GM21528 (cell line): ENCODE results near the gene LZTR1.

Source experiments
- ATAC-seq: cut with Tn5 transposase; IDR thresholded peaks from one replicate; pipeline ENCODE4 v1.9.1; 2021; ENCODE audit warnings: mild to moderate bottlenecking, moderate library complexity; ENCODE audit not compliant: unreplicated experiment, low FRiP score

LZTR1 gene

DNA sequence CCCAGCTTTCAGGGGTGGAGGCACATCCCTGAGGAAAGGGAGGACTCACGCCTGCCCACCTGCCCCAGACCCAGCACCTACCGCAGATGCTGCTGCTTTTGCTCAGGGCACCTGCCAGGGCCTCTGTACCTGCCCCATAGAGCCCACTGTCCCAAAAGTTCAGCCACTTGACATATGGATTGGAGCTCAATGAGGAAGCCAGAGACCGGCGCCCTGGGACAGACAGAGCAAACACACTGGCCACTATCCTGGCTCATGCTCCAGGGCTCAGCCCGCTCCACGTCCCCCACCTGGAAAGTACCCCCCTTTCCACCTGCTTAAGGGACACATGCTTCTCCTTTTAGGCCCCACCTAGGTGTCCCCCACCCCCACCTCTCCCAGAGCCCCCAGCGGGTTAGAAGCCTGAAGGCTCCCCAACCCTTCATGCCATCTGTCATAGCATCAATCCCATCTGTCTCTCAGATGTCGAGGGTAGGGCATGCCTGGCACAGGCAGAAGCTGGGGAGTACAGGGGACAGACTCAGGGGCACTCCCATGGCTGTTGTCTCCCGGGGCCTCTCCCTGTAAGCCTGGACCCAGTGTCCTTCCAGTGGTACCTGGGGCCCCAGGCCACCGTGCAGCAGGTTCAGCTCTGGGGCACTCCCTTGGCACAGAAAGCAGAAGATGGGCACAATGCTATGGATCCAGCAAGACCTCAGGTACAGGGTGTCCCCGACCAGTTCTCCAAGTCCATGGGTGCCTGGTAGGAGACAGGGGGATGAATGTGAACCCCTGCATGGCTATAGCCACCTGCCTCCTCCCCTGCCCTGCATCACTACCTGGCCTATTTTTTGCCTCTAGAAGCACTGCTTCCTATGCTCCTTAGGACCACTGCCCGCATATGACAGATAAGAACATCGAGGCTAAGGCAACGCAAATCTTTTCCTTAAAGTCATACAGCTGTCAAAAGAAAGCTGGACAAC, 30.6 kb downstream of the LZTR1 start:
- no peak for ATAC-seq

DNA sequence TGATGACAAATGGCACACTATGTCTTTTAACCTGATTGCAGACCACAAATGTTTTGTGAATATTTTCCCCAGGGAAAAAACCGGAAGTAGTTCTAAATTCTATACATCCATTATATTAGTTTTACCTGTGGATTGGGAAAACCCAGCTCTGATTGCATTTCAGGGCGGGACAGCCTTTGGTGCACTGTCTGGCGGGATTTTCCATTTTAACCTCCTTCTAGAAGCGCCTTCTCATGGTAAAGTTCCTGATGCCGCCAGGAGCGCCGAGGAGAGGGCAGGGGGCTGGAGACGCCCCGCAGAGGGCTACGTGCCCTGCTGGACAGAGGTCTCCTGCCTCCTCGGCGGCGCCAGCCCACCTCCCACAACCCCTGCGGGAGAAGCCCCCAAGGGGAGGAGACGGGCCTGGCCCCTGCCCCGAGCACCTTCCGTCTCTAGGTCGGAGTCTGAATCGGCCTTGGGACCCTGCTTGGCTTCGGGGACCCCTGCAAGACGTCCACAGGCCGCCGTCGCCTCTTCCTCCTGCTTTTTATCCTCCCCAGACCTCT, 31.6 kb downstream of the LZTR1 start:
- peak; percentile 21 for ATAC-seq

DNA sequence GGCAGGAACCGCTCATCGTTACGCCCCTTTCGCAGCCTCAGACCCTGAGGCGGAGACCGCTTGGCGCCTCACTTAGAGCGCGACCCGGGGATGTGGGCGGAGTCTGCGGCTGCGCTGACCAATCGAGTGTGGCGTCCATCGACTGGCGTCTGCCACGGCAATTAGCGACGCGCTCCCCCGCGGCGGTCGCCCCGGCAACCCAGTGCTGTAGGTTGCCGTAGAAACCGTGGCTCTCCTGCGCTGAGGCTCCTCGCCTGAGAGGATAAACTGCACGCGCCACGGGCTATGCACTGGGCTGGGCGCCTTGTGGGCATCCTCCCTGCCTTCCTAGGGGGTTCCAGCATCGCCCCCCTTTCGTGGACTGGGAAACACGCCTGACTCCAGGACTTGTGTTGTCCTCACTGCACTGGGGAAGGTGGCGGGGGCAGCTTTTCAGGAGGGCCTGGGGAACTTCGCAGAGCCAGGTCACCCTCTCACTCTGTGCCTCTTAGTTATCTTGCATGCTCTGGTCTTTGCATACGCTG, 32.2 kb downstream of the LZTR1 start:
- peak; percentile 55 for ATAC-seq

DNA sequence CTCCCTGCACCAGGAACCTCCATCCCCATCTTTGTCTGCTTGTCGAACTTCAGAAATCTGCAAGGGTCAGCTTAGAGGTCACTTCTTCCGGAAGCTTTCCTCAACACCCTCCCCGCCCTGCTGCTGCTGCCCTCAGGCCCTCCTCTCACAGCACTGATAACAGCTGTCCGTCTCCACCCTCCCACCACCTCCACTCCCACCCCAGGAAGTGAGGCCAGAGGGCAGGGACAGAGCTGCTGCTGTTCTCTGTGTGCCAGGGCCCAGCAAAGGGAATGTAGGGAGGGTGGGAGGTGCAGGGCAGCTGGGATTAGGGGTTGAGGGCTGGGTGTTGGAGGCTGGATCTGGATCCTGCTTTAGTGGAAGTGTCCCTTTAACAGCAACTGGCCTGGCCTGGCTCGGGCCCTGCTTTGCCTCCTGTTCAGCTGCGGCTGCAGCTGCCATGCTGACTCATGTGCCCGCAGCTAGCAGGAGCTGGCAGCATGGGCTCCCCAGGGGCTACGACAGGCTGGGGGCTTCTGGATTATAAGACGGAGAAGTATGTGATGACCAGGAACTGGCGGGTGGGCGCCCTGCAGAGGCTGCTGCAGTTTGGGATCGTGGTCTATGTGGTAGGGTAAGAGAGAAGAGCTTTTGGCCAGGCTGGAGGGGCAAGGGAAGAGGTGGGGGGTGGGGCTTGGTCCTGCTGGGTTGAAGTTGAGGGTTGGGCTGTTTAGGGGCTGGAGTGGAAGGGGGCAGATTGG, 32.8 kb downstream of the LZTR1 start, which contains the start of gene P2RX6:
Gene P2RX6 (plus strand): TSS at position 440 of the 740 bp plus-strand sequence. CDS start 10 bp downstream, at position 450.
- no peak for ATAC-seq

DNA sequence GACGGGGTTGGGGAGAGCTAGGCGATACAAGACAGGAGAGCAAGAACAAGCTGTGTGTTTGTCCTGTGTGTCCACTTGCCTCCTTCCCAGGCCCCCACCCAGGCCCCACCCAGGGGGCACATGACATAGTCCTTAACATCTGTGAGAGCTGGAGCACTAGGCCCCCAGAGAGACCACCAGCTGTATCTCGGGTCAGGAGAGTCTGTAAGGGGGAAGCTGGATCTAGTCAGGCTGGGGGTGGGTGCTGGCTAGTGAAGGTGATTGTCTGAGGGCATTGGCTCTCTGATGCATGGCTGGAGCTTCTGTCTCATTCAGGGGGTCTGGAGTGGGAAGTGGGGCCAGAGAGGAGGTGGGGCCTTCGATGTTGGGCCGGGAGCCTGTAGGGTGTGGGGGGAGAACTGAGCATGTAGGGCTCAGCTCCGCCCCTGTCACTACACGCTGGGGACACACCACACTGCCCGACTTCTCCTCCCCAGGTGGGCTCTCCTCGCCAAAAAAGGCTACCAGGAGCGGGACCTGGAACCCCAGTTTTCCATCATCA, 33.4 kb downstream of the LZTR1 start:
- ATAC-seq: no peak

DNA sequence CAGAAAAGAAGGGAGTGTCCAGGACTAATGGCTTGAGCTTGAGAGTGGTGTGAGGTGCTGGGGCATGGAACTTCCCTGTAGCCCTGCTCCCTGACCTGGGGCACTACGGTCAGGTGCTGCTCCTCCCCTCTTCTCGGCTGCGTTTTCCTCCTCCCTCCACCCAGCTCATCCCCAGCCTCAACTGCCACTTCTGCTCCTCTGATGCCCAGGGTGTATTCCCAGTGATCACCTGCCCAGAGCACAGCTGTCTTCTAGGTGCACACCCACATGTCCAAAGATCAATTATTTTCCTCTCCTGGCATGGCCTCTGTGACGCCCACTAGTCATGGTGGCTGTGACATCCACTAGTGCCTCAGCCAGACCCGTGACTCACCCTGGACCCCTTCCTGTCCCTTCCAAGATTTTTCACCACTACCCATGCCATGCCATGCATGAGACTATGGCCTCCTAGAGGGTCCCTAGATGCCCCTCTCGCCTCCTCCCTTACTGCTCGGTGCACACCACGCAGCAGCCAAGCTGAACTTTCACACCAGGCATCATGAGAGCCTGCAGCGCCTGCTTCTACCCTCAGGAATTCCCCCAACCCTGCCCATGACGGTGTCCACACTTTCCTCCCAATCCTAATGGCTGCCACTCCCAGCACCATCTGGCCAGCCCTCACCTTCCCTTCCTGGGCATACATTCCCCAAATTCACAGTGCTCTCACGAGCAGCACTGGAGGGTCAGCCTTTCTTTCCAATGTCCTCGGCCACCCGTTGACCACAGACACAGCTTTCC, 34.7 kb downstream of the LZTR1 start:
- no peak for ATAC-seq

DNA sequence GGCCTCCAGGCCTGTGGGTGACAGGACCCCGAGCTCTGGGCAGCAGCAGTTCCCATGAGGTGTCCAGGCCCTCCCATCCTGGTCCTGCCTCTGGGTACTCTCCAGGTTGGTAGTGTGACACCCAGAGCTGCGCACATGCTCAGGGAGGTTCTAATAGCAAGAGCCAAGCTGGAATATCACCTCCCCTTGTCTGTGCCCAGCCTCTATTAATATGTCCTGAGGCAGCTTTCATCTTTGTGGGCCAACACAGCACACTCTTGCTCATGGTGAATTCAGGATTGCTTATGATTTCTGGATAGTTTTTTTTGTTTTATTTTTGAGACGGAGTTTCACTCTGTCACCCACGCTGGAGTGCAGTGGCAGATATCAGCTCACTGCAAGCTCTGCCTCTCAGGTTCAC, 36.2 kb downstream of the LZTR1 start:
- ATAC-seq: no peak

DNA sequence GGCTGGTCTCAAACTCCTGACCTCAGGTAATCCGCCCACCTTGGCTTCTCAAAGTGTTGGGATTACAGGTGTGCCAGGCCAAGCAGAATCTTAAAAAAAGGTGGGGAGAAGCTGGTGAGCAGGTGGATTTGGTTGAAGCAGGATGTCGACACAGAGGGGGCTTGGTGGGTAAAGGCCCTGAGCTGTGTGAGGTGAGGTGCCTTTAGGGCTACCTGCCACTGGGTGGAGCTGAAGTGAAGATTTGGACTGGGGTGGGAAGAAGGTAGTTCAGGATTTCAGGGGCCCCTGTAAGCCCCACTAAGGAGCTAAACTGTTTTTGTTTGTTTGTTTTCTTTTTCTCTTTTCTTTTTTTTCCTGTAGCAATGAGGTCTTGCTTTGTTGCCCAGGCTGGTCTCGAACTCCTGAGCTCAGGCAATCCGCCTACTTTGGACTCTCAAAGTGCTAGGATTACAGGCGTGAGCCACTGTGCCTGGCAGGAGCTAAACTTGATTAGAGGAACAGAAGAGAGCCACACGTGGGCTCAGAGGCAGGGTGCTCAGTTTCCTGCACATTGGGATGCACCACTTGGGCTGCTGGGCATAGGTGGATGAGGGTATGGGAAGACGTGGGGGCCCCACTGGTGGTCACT, 38.8 kb downstream of the LZTR1 start:
- ATAC-seq: no peak

DNA sequence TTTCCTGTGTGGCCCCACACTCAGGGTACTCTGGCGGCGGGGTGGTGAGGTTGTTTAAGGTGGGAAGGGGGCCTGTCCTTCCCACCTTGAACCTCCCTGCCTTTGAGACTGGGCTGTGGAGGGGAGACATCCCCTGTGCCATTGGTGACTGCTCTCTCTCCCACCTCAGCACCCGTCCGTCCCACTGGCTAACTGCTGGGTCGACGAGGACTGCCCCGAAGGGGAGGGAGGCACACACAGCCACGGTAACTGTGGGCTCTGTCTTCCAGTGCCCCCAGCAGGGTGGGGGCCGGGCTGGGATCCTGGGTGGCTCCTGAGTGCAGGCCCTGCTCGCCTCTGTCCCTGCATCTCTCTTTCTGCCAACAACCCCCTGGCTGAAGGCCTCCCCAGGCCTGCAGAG, 40.4 kb downstream of the LZTR1 start:
- ATAC-seq: no peak

DNA sequence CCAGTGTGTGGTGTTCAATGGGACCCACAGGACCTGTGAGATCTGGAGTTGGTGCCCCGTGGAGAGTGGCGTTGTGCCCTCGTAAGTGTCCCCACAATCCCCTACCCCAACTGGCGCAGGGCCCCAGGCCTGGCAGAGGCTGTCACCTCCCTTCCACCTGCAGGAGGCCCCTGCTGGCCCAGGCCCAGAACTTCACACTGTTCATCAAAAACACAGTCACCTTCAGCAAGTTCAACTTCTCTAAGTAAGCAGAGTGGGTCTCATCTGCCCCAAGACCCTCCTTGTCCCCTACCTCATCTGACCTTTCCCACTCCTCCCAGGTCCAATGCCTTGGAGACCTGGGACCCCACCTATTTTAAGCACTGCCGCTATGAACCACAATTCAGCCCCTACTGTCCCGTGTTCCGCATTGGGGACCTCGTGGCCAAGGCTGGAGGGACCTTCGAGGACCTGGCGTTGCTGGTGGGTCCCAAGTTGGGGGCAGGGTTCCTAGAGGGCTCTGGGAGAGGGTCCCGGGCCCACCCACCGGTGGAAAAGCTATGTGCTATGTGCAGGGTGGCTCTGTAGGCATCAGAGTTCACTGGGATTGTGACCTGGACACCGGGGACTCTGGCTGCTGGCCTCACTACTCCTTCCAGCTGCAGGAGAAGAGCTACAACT, 41.0 kb downstream of the LZTR1 start:
- no peak for ATAC-seq

DNA sequence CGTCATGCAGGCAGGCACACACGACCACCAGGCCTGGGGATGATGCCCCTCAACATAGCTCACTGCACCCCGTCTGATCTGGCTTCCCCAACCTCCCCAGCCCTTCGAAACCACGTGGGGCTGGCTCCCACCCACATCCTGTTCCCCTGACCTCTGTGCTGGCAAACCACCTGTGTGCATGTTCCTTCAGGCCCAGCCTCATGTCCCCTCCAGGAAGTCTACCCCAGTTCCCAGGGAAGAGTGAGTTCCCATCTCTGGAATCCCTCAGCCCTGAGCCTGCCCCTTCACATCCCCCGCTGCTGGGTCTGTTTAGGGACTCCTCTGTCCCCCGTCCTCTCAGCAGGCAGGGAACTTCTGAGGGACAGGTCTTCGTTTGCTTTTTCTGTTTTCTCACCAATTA, 43.2 kb downstream of the LZTR1 start:
- ATAC-seq: no peak

DNA sequence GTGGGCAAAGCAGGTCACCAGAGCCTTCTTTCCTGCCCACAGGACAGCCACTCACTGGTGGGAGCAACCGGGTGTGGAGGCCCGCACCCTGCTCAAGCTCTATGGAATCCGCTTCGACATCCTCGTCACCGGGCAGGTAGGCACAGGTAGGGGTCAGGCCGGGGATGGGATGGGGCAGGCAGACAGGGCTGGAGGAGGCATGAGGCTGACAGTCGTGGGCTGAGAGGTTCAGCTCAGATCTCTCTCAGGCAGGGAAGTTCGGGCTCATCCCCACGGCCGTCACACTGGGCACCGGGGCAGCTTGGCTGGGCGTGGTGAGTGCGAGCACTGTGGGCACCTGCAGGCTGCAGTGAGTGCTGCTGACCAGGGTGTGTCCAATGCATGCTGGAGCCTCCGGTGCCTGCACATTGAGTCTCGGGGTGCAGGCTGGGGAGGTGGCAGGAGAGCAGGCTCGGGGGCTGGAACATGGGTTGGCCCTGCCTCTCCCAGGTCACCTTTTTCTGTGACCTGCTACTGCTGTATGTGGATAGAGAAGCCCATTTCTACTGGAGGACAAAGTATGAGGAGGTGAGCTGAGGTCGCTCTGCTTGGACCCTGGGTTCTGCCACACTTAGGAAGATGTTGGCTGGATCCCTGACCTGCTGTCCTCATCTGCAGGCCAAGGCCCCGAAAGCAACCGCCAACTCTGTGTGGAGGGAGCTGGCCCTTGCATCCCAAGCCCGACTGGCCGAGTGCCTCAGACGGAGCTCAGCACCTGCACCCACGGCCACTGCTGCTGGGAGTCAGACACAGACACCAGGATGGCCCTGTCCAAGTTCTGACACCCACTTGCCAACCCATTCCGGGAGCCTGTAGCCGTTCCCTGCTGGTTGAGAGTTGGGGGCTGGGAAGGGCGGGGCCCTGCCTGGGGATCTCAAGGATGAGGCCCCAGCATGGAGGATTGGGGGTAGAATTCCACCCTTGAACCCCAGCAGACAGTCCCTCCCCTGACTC, 44.0 kb downstream of the LZTR1 start:
- no peak for ATAC-seq

DNA sequence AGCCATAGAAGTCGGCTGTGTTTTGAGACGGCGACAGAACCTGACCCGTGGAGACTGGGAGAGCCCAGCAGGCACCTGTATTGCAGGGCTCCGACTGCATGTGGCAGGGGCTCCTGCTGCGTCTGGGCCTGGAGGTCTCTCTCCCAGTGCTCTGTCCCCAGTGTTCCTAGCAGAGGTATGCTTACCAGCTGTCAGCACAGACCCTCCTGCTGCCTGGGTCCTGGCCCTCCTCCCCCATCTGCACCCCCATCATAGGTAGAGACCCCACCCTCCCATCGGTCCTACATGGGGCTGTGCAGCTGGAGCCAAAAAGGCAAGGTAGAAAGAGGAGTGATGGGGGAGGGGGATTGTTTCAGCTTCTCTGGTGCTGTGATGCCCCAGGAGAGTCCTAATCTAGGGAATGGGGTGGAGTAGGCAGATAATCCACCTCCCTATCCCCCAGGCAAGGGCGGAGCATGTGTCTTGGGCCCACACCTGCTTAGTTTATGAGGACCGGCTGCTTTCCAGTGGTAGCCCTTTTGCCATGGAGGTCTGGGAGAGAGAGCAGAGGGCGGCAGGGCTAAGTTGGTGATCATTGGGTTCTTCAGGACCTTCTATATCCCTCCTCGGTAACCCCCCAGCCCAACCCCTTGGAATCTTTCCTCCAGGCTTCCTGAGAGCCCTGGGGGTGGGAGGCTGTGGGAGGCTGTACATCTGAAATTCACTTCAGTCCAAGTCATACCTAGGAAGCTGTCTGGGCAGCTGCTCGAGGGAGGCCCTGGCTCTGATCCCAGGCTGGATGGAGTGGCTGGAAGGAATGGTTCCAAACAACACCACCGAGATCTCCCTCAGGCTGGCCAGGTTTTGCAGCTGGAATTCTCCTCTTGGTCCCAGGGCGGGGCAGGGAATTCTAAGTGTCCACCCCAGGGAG, 44.9 kb downstream of the LZTR1 start:
- no peak for ATAC-seq

DNA sequence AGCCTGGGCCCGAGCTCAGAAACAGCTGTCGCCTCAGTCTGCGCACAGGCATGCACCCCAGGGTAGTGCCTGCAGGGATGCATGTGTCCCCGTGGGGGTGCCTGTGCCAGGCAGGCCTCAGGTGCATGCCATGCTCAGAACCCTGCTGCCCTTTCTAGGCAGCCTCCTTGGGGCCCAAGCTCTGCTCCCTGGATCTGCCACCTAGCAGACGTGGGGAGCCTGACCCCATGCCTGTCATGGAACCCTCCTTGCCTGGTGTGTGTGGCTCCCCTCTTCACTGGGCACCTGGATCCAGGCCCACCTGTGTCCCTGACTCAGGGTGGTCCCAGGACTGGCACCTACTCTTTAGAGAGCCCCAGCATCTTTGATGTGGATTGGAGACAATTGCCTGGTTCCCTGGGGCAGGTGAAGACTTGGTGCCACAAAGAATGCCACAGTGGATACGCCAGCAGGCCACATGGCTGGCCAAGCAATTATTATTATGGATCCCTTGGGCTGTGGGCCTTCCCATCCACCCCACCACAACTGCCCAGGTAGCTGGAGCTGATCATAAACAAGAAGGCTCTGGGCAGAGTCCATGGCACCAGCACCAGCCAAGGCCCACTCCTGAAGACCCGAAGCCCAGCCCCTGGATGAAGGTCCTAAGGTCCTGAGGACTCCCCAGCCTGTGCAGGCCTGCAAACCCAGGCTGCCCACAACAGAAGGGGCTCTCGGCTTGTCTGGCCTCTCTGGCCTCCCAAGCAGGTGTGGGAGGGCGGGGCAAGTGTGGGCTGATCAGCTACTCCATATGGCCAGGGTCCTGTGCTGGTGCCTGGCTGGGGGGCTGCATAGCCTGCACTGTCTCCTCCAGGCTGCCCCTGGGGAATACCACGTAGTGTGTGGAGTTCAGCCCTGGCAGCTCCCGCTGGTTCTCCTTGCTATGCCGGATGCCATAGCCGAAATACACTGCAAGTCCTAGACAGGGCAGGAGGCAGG, 46.5 kb downstream of the LZTR1 start:
- no peak for ATAC-seq

DNA sequence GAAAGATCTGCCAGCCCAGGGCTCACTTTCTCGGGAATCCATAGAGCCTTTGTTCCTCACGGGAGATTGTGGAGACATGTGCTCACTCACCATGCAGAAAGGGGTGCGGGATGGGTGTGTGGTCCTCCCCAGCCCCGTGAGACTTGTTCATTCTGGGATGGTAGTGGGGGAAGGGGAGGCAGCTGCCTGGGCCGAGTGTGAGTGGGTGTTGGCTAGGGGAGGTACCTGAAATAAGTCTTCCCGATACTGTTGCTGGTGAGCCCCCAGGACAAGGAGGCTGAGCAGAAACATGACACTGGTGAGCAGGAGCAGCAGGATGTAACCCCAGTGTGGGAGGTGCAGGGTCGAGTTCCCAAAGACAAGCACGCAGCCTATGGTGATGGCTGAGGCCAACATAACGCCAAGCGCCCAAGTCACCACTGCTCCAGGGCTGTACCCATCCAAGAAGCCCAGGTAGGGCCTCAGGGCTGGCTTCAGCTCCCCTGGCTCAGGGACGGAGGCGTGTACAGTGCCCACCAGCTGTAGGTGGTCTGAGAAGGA, 47.5 kb downstream of the LZTR1 start:
- no peak for ATAC-seq
